Measurements from ENCODE around the gene SCN5A.

SCN5A gene

GRCh38 chr3:38580450-38581382, 68.8 kb downstream of the SCN5A start:
- no peaks in the 10 kb centered on the region for H3K9me3 ChIP-seq
- H3K4me3 ChIP-seq (ENCODE audit: low read depth, low read length), result no peak overlapping the region
- no peak for TF ChIP-seq CTCF (IDR thresholded peaks at IDR 0.05; ENCODE audit: low read depth, low read length)
- H3K4me1 ChIP-seq, result peaks cover 49% of the 10 kb centered on the region
- H3K27me3 ChIP-seq, result no peaks in the 10 kb centered on the region
- no peaks in the 10 kb centered on the region for H3K36me3 ChIP-seq
- peak; percentile 86 for DNase-seq

DNA sequence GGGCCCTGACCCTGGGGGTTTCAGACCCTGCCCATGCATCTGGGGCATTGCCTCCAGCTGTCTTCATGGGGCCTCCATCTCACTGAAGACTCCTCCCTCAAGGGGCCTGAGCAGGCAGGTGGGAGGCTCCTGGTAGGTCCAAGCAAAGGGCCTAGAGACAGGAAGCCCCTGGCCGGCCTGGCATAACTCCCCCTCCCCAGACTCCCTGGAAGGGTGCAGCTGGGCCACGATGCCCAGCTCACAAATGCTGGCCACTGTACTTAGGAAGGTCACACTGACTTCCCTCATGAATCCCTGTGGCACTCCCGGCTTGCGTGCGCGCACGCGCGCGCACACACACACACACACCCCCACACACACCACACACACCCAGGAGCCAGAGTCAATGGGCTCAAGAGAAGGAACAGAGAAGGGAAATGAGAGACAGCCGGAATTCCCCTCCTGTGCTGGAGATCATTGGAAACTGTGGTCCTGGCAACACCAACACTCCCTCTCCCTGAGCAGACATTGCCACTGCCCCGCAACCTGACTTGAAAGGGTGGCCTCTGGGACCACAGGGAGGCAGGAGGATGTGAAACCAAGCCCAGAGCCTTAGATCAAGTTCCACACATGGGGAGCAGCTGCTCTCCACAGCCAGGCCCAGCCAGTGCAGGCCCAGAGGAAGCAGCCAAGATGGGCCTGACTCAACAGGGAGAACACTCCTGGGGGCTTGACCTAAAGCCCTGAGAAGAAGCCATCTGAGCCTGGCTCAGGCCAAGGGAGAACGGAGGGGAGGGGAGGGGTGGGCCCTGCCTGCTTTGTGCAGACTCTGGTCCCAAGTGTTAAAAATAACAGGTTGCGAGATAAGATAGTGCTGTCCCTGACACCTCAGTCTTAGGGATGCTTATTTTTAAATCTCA, 69.7 kb downstream of the SCN5A start:
- no peak for TF ChIP-seq CTCF (IDR thresholded peaks at IDR 0.05; ENCODE audit: low read depth, low read length)
- no peaks in the 10 kb centered on the region for H3K36me3 ChIP-seq
- no peaks in the 10 kb centered on the region for H3K9me3 ChIP-seq
- no peak overlapping the region for H3K4me3 ChIP-seq (ENCODE audit: low read depth, low read length)
- H3K4me1 ChIP-seq, result peaks cover 55% of the 10 kb centered on the region
- H3K27me3 ChIP-seq, result no peaks in the 10 kb centered on the region
- DNase-seq, result peak; percentile 27

GRCh38 chr3:38579141-38579540, 70.3 kb downstream of the SCN5A start:
- Histone ChIP-seq H3K4me3 (ENCODE audit: low read depth, low read length) (no peak overlapping the region), H3K36me3 (no peaks in the 10 kb centered on the region), H3K9me3 (no peaks in the 10 kb centered on the region), H3K27me3 (no peaks in the 10 kb centered on the region), H3K4me1 (peaks cover 59% of the 10 kb centered on the region)
- peak; percentile 29 for TF ChIP-seq CTCF (IDR thresholded peaks at IDR 0.05; ENCODE audit: low read depth, low read length)
- DNase-seq, result peak; percentile 88

GRCh38 chr3:38578551-38578950, 70.9 kb downstream of the SCN5A start:
- Histone ChIP-seq H3K9me3 (no peaks in the 10 kb centered on the region), H3K27me3 (no peaks in the 10 kb centered on the region), H3K4me1 (peaks cover 56% of the 10 kb centered on the region), H3K36me3 (no peaks in the 10 kb centered on the region), H3K4me3 (ENCODE audit: low read depth, low read length) (no peak overlapping the region)
- no peak for DNase-seq
- TF ChIP-seq CTCF (IDR thresholded peaks at IDR 0.05; ENCODE audit: low read depth, low read length), result no peak

DNA sequence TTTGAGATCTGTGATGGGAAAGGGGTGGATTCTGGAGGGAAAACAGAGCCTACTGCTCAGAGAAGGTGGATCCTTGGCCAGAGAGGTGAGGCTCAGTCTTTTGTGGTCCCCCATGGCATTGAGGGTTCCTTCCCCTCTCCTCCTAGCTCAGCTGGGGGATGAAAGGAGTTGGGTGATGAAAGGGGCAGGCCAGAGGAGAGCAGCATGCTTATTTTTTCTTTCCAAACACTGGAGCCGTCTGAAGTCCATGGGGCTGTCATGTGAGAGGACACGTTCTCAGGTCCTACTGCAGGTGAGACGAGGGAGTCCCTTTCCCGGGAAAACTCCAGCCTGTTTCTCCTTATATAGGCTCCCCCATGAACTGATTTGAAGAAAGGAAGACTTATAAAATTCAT, 71.4 kb downstream of the SCN5A start:
- H3K4me1 ChIP-seq, result peaks cover 52% of the 10 kb centered on the region
- no peak overlapping the region for H3K4me3 ChIP-seq (ENCODE audit: low read depth, low read length)
- no peaks in the 10 kb centered on the region for H3K36me3 ChIP-seq
- H3K9me3 ChIP-seq, result no peaks in the 10 kb centered on the region
- DNase-seq, result no peak
- TF ChIP-seq CTCF (IDR thresholded peaks at IDR 0.05; ENCODE audit: low read depth, low read length), result no peak
- H3K27me3 ChIP-seq, result no peaks in the 10 kb centered on the region
